HEK293 (cell line): ENCODE measurements around the gene E2F1.
A peak's percentile ranks its signal among the peaks of the same experiment; 100 is the strongest.

ENCODE experiments used
- CTCF ChIA-PET: fragments of 350-600 bp; formaldehyde crosslinking; extraction: SDS; loops from one replicate; lab custom pipeline; 2021; ENCODE audit warnings: antibody characterized with exemption; lab: Yijun Ruan, JAX
- POLR2A ChIA-PET: fragments of 300-600 bp; formaldehyde crosslinking; extraction: SDS; loops from one replicate; lab custom pipeline; 2020; ENCODE audit warnings: antibody characterized with exemption, inconsistent platforms; lab: Yijun Ruan, JAX
- H3K27ac ChIP-seq: fragments of 200-500 bp; sonication (Bioruptor generic); 2 replicates; pipeline ENCODE4 v1.5.1; 2014; ENCODE audit warnings: low read depth, low read length, control low read depth, inconsistent platforms; ENCODE audit errors: extremely low read depth
- H3K36me3 ChIP-seq, 2 experiments: fragments of 200-500 bp in 1 of 2; sonication (Bioruptor generic) in 1 of 2; 1 replicate in 1 of 2; 2 replicates in 1 of 2; pipeline ENCODE4 v1.5.1; 2014 to 2017; ENCODE audit warnings: inconsistent platforms in 2 of 2, low read length in 2 of 2; ENCODE audit not compliant: control insufficient read depth in 2 of 2, insufficient read depth in 1 of 2
- H3K4me1 ChIP-seq: fragments of 200-500 bp; sonication (Bioruptor generic); 2 replicates; pipeline ENCODE4 v1.5.1; 2014; ENCODE audit warnings: mild to moderate bottlenecking, low read length, inconsistent platforms; ENCODE audit not compliant: control insufficient read depth, insufficient read depth
- H3K4me3 ChIP-seq: 2 replicates; pipeline ENCODE4 v1.5.1; 2011; ENCODE audit warnings: low read depth, mild to moderate bottlenecking, control low read depth, low read length, moderate library complexity
- H3K9me3 ChIP-seq: fragments of 200-500 bp; sonication (Bioruptor generic); 2 replicates; pipeline ENCODE4 v1.5.1; 2014; ENCODE audit warnings: low read depth, low read length, inconsistent platforms; ENCODE audit not compliant: control insufficient read depth, insufficient read depth
- SALL2 ChIP-seq: fragments of 450-650 bp; formaldehyde crosslinking; IDR thresholded peaks from 2 replicates; pipeline ENCODE4 v1.5.0; 2017; ENCODE audit warnings: missing biosample characterization, mild to moderate bottlenecking, missing genetic modification characterization, borderline replicate concordance
- SCRT2 ChIP-seq: fragments of 450-650 bp; formaldehyde crosslinking; IDR thresholded peaks from 2 replicates; pipeline ENCODE4 v1.5.1; 2016; ENCODE audit warnings: missing biosample characterization, missing genetic modification characterization
- SP2 ChIP-seq: fragments of 450-650 bp; formaldehyde crosslinking; IDR thresholded peaks from 2 replicates; pipeline ENCODE4 v1.5.1; 2016; ENCODE audit warnings: missing biosample characterization, missing genetic modification characterization
- ZBTB8A ChIP-seq: fragments of 450-650 bp; formaldehyde crosslinking; IDR thresholded peaks from 2 replicates; pipeline ENCODE4 v1.5.1; 2016; ENCODE audit warnings: missing biosample characterization, missing genetic modification characterization
- ZNF10 ChIP-seq: fragments of 450-650 bp; formaldehyde crosslinking; IDR thresholded peaks from 2 replicates; pipeline ENCODE4 v1.5.1; 2017; ENCODE audit warnings: missing biosample characterization, missing genetic modification characterization
- ZNF140 ChIP-seq: fragments of 450-650 bp; formaldehyde crosslinking; IDR thresholded peaks from 2 replicates; pipeline ENCODE4 v1.5.1; 2016; ENCODE audit warnings: missing biosample characterization, missing genetic modification characterization
- ZNF155 ChIP-seq: fragments of 450-650 bp; formaldehyde crosslinking; IDR thresholded peaks from 2 replicates; pipeline ENCODE4 v1.5.1; 2016; ENCODE audit warnings: missing biosample characterization, missing genetic modification characterization
- ZNF157 ChIP-seq: fragments of 450-650 bp; formaldehyde crosslinking; IDR thresholded peaks from 2 replicates; pipeline ENCODE4 v1.5.1; 2016; ENCODE audit warnings: missing biosample characterization, missing genetic modification characterization
- ZNF174 ChIP-seq: fragments of 450-650 bp; formaldehyde crosslinking; IDR thresholded peaks from 2 replicates; pipeline ENCODE4 v1.5.0; 2017; ENCODE audit warnings: missing biosample characterization, mild to moderate bottlenecking, missing genetic modification characterization
- ZNF48 ChIP-seq: fragments of 450-650 bp; formaldehyde crosslinking; IDR thresholded peaks from 2 replicates; pipeline ENCODE4 v1.5.1; 2016; ENCODE audit warnings: missing biosample characterization, missing genetic modification characterization
- ZNF623 ChIP-seq: fragments of 450-650 bp; formaldehyde crosslinking; IDR thresholded peaks from 2 replicates; pipeline ENCODE4 v1.5.1; 2016; ENCODE audit warnings: missing biosample characterization, missing genetic modification characterization
- ZNF664 ChIP-seq: fragments of 450-650 bp; formaldehyde crosslinking; IDR thresholded peaks from 2 replicates; pipeline ENCODE4 v1.5.1; 2016; ENCODE audit warnings: missing biosample characterization, missing genetic modification characterization
- TF ChIP-seq, protein P1 (sequence below): fragments of 450-650 bp; formaldehyde crosslinking; conservative IDR thresholded peaks from 2 replicates; pipeline ENCODE4 v1.5.1; 2016; ENCODE audit warnings: low read depth, missing biosample characterization, missing genetic modification characterization
- TF ChIP-seq, protein P2 (sequence below): fragments of 450-650 bp; formaldehyde crosslinking; IDR thresholded peaks from 2 replicates; pipeline ENCODE4 v1.5.1; 2016; ENCODE audit warnings: missing biosample characterization, missing genetic modification characterization, low read depth

Gene E2F1

DNA sequence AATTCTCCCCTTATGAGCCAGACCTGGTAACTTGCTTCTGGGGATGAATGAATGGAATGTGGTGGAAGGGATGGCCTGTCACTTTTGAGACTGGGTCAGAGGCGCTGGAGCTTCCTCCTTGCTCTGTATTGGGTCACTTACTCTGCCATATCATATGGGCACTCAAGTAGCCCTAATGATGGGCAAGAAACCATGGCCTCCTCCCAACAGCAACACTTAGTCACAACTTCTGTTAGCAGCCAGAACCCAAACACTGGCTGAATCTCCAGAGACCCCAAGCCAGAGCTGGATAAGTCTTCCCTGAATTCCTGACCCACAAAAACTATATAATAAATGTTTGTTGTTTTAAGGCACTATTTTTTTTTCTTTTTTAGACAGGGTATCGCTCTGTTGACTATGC, 5.5 kb downstream of the E2F1 start:
- H3K4me1 ChIP-seq, result peaks cover 7% of the 10 kb centered on the region; the same call in 1 of the 2 replicates
- H3K4me3 ChIP-seq, result no peak overlapping the region
- H3K36me3 ChIP-seq, result peaks cover 13 to 83% of the 10 kb centered on the region in 2 experiments; a peak in 2 of 3 replicates
- TF ChIP-seq ZNF10 (tag by site-specific recombination) (no peak), ZNF140 (tag by site-specific recombination) (no peak), ZNF623 (no peak), ZNF155 (tag by site-specific recombination) (no peak), ZNF174 (tag by site-specific recombination) (no peak), SALL2 (tag by site-specific recombination) (no peak), ZBTB8A (no peak), ZNF664 (tag by site-specific recombination) (no peak)
- TF ChIP-seq, all 188 proteins: peak for 0
- ChIA-PET CTCF (interaction anchor here (0.6 kb wide), 1 partner anchor 233 kb away, joined by 3 read pairs; no protein-coding TSS in a partner anchor), POLR2A (interaction anchor here (0.7 to 1.1 kb wide), 2 partner anchors 17 to 1196 kb away, joined by 3 read pairs; partner anchors contain the start of gene ACSS2)
- no peaks in the 10 kb centered on the region for H3K9me3 ChIP-seq
- H3K27ac ChIP-seq, result no peak overlapping the region

DNA sequence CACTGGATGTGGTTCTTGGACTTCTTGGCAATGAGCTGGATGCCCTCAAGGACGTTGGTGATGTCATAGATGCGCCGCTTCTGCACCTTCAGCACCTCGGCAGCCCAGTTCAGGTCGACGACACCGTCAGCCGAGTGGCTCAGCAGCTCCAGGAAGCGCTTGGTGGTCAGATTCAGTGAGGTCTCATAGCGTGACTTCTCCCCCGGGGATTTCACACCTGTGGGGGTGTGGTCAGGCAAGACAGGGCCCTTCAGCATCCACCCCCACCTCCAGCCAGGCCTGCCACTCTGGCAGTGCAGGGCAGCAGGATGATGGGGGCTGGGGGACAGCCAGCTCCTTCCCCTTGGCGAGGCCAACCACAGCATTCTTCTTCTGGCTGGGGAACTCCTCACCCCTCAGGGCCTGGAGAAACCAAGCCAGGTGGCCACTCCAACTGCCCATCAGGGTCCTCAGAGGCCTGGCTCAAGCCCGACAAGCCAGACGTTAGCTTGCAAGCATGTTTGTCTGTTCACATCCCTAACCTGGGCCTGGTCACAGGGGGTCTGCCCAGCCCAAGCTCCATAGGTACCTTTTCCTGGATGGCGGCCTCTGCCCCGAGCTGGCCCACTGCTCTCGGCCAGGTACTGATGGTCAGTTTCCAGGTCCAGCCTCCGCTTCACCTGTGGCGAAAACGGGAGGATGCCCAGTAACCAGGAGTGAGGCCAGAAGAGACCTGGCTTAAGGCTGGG, 6.3 kb downstream of the E2F1 start:
- peaks cover 7% of the 10 kb centered on the region; the same call in 1 of the 2 replicates for H3K4me1 ChIP-seq
- POLR2A ChIA-PET, result interaction anchor here (0.6 to 1.2 kb wide), 2 partner anchors 18 to 53 kb away, joined by 3 to 4 read pairs; partner anchors contain the start of gene ZNF341
- no peak overlapping the region for H3K4me3 ChIP-seq
- peak overlapping the region; percentile 34 for H3K27ac ChIP-seq
- H3K9me3 ChIP-seq, result no peaks in the 10 kb centered on the region
- peaks cover 13 to 78% of the 10 kb centered on the region in 2 experiments; a peak in 2 of 3 replicates for H3K36me3 ChIP-seq
- TF ChIP-seq, protein P1, sequence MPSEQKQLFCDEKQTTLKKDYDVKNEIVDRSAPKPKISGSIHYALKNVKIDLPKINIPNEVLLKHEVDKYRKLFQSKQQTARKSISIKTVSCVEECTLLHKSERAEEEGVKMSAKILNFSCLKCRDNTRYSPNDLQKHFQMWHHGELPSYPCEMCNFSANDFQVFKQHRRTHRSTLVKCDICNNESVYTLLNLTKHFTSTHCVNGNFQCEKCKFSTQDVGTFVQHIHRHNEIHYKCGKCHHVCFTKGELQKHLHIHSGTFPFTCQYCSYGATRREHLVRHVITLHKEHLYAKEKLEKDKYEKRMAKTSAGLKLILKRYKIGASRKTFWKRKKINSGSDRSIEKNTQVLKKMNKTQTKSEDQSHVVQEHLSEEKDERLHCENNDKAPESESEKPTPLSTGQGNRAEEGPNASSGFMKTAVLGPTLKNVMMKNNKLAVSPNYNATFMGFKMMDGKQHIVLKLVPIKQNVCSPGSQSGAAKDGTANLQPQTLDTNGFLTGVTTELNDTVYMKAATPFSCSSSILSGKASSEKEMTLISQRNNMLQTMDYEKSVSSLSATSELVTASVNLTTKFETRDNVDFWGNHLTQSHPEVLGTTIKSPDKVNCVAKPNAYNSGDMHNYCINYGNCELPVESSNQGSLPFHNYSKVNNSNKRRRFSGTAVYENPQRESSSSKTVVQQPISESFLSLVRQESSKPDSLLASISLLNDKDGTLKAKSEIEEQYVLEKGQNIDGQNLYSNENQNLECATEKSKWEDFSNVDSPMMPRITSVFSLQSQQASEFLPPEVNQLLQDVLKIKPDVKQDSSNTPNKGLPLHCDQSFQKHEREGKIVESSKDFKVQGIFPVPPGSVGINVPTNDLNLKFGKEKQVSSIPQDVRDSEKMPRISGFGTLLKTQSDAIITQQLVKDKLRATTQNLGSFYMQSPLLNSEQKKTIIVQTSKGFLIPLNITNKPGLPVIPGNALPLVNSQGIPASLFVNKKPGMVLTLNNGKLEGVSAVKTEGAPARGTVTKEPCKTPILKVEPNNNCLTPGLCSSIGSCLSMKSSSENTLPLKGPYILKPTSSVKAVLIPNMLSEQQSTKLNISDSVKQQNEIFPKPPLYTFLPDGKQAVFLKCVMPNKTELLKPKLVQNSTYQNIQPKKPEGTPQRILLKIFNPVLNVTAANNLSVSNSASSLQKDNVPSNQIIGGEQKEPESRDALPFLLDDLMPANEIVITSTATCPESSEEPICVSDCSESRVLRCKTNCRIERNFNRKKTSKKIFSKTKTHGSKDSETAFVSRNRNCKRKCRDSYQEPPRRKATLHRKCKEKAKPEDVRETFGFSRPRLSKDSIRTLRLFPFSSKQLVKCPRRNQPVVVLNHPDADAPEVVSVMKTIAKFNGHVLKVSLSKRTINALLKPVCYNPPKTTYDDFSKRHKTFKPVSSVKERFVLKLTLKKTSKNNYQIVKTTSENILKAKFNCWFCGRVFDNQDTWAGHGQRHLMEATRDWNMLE (tag by site-specific recombination), result no peak
- TF ChIP-seq, protein P2, sequence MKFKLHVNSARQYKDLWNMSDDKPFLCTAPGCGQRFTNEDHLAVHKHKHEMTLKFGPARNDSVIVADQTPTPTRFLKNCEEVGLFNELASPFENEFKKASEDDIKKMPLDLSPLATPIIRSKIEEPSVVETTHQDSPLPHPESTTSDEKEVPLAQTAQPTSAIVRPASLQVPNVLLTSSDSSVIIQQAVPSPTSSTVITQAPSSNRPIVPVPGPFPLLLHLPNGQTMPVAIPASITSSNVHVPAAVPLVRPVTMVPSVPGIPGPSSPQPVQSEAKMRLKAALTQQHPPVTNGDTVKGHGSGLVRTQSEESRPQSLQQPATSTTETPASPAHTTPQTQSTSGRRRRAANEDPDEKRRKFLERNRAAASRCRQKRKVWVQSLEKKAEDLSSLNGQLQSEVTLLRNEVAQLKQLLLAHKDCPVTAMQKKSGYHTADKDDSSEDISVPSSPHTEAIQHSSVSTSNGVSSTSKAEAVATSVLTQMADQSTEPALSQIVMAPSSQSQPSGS (tag by site-specific recombination), result peak; percentile 44; the same call in 1 of the 2 replicates
- no peak for TF ChIP-seq ZNF157 (tag by site-specific recombination)
- CTCF ChIA-PET, result interaction anchor here (0.6 kb wide), 2 partner anchors 41 to 234 kb away, joined by 3 to 4 read pairs; no protein-coding TSS in a partner anchor

DNA sequence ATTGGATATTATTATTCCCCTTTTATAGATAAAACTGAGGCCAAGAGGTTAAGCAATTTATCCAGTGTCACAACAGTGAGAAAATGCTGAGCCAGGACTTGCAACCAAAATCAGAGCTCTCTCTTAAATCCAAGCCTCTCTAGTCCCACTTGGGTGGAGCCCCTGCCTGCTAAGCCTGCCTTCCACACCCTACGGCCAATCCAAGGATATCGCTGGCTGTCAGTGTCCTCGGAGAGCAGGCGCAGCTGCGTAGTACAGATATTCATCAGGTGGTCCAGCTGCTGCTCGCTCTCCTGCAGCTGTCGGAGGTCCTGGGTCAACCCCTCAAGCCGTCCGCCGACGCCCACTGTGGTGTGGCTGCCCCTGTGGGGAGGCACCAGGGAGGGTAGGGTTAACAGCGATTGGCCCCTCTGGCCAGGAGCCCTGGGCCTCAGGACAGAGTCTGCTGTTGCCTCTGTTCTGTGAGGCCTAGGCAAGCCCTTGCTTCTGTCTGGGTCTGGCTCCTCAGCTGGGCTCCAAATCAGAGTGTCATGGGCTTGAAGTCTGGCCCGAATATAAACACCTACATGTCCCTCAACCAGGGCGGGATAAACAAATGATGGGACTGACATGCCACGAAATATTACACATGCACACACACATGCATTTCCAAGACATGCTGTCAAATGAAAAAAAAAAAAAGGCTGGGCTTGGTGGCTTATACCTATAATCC, 8.0 kb downstream of the E2F1 start:
- TF ChIP-seq SP2 (tag by site-specific recombination) (peak; percentile 16; the same call in 1 of the 2 replicates), ZNF48 (tag by site-specific recombination) (no peak), SCRT2 (tag by site-specific recombination) (peak; percentile 67)
- Histone ChIP-seq H3K9me3 (no peaks in the 10 kb centered on the region), H3K4me3 (no peak overlapping the region), H3K36me3 (peaks cover 13 to 66% of the 10 kb centered on the region in 2 experiments; a peak in 2 of 3 replicates), H3K27ac (no peak overlapping the region), H3K4me1 (peaks cover 4% of the 10 kb centered on the region; the same call in 1 of the 2 replicates)
- ChIA-PET POLR2A (no interaction called here), CTCF (interaction anchor here (1.4 kb wide), 1 partner anchor 10 kb away, joined by 6 read pairs; no protein-coding TSS in a partner anchor)
